Endodermal cell (in vitro differentiated cells): Measurements from ENCODE around the gene CALHM5. TPM values are rescaled to one million over a fixed set of nuclear protein-coding genes. Genes with fewer than 3 reads are reported as not detected.

Experiments
- DNase-seq: peaks from one replicate; pipeline ENCODE4 v3.0.0-alpha.2; 2017
- H3K27ac ChIP-seq: 2 replicates; pipeline ENCODE4 v1.5.1; 2013; ENCODE audit warnings: mild to moderate bottlenecking, low read depth, low read length, moderate library complexity
- H3K27me3 ChIP-seq: 2 replicates; pipeline ENCODE4 v1.6.1; 2013; ENCODE audit warnings: mild to moderate bottlenecking, low read length, moderate library complexity; ENCODE audit not compliant: insufficient read depth, control insufficient read depth, poor library complexity, severe bottlenecking
- H3K36me3 ChIP-seq: 2 replicates; pipeline ENCODE4 v1.7.0; 2013; ENCODE audit warnings: mild to moderate bottlenecking, low read length, moderate library complexity; ENCODE audit not compliant: control insufficient read depth, insufficient read depth
- H3K4me1 ChIP-seq: one replicate; pipeline ENCODE4 v1.7.0; 2013; ENCODE audit warnings: low read length; ENCODE audit not compliant: control insufficient read depth, insufficient read depth
- H3K4me3 ChIP-seq: 2 replicates; pipeline ENCODE4 v1.5.1; 2013; ENCODE audit warnings: mild to moderate bottlenecking, low read length, moderate library complexity
- H3K9ac ChIP-seq: 2 replicates; pipeline ENCODE4 v1.6.1; 2013; ENCODE audit warnings: mild to moderate bottlenecking, low read length, moderate library complexity; ENCODE audit not compliant: poor library complexity, severe bottlenecking; ENCODE audit errors: extremely low read depth
- H3K9me3 ChIP-seq: 2 replicates; pipeline ENCODE4 v1.6.1; 2013; ENCODE audit warnings: mild to moderate bottlenecking, low read length, moderate library complexity; ENCODE audit not compliant: control insufficient read depth
- H3K27ac Mint-ChIP-seq: 2 replicates; pipeline ENCODE4 v1.8.0; 2020; ENCODE audit warnings: mixed read lengths
- H3K27me3 Mint-ChIP-seq: 2 replicates; pipeline ENCODE4 v1.8.0; 2021; ENCODE audit warnings: mild to moderate bottlenecking, mixed read lengths; ENCODE audit not compliant: insufficient read depth
- H3K36me3 Mint-ChIP-seq: 2 replicates; pipeline ENCODE4 v1.8.0; 2020; ENCODE audit warnings: low read depth, mixed read lengths
- H3K4me1 Mint-ChIP-seq: 2 replicates; pipeline ENCODE4 v1.8.0; 2020; ENCODE audit warnings: mixed read lengths
- H3K4me3 Mint-ChIP-seq: 2 replicates; pipeline ENCODE4 v1.8.0; 2020; ENCODE audit warnings: mild to moderate bottlenecking, moderate library complexity, mixed read lengths
- H3K9me3 Mint-ChIP-seq: 2 replicates; pipeline ENCODE4 v1.8.0; 2020; ENCODE audit warnings: mild to moderate bottlenecking, mixed read lengths
- CTCF ChIP-seq: fragments of 200-600 bp; sonication (generic); conservative IDR thresholded peaks from 2 replicates; pipeline ENCODE4 v1.5.0; 2021; ENCODE audit warnings: antibody characterized with exemption, mild to moderate bottlenecking
- WGBS, 2 experiments: methylation state at CpG; one replicate each; pipeline versions ENCODE4 v1.1.5 to v1.1.7; 2013; ENCODE audit warnings: missing lambda C conversion rate in 2 of 2, mixed read lengths in 1 of 2; ENCODE audit not compliant: insufficient coverage in 1 of 2, insufficient read length in 1 of 2; 5-methylcytosine and 5-hydroxymethylcytosine counted together
- long read RNA-seq, 4 experiments: library from polyadenylated mRNA in 2 of 4; library from RNA in 1 of 4; library from capped mRNA in 1 of 4; stranded (forward) in 3 of 4; unstranded in 1 of 4; transcript quantifications; one replicate each; pipeline ENCODE4 v2.0.0, GENCODE V29; 2020 to 2021; ENCODE audit warnings: inconsistent platforms in 1 of 4
- polyA plus RNA-seq, 2 experiments: library from polyadenylated mRNA; stranded (reverse); fragments of 50-300 nt; gene quantifications; one replicate each; pipeline ENCODE4 v1.2.3, GENCODE V29; 2013
- total RNA-seq, 2 donors: library from RNA; stranded (reverse); fragmentation: NEBNext Ultra II Directional in 1 of 2; extraction: Animal tissue kit (Norgen Biotek cat#: 25700) in 1 of 2; gene quantifications; 2 replicates in 1 of 2; 3 replicates in 1 of 2; pipeline ENCODE4 v1.2.1, GENCODE V29; 2021

CALHM5 gene
- total RNA-seq = under 1 TPM; 0.18 to 0.20 TPM
- polyA plus RNA-seq (2013, experiment 1 of 2) = 1.2 TPM
- polyA plus RNA-seq (2013, experiment 2 of 2) = 0.91 TPM
- long read RNA-seq, experiment 1, partial matches to known transcripts = 0 of 1 reads
- long read RNA-seq, experiment 1, other reads (novel, unspliced or antisense) = 1 of 1 reads
- long read RNA-seq, experiment 2, full-length matches to known transcripts = 1 of 1 reads
- long read RNA-seq, experiment 2, partial matches to known transcripts = 0 of 1 reads
- long read RNA-seq, experiment 2, other reads (novel, unspliced or antisense) = 0 of 1 reads
- long read RNA-seq, experiment 3, full-length matches to known transcripts = 1 of 1 reads
- long read RNA-seq, experiment 3, partial matches to known transcripts = 0 of 1 reads
- long read RNA-seq, experiment 3, other reads (novel, unspliced or antisense) = 0 of 1 reads
- long read RNA-seq, experiment 4 = 0 reads

- Histone ChIP-seq H3K36me3 (no peaks in the 10 kb centered on the region), H3K27me3 (no peaks in the 10 kb centered on the region), H3K9me3 (peaks cover 11% of the 10 kb centered on the region), H3K4me3 (peak within 1 kb of the TSS; percentile 61), H3K27ac (peak within 1 kb of the TSS; percentile 90), H3K4me1 (peaks cover 7% of the 10 kb centered on the region), H3K9ac (peak within 1 kb of the TSS; percentile 7)
- peak; percentile 70 for DNase-seq
- Mint-ChIP-seq H3K4me1 (peaks cover 15% of the 10 kb centered on the region), H3K9me3 (peaks cover 7% of the 10 kb centered on the region), H3K27me3 (no peaks in the 10 kb centered on the region), H3K4me3 (no peak within 1 kb of the TSS), H3K27ac (peak within 1 kb of the TSS; percentile 87), H3K36me3 (no peaks in the 10 kb centered on the region)
- peak; percentile 76 for TF ChIP-seq CTCF
- 66 to 67% methylated on average over 9 to 10 of the region's 10 CpGs for WGBS, 2 experiments
Observed at GRCh38 chr6:116511424-116512110, at the start of gene CALHM5. TSS of gene CALHM5 (plus strand) at chr6:116511639. CDS start at chr6:116511697, 58 bp downstream.

- Mint-ChIP-seq H3K4me1 (peaks cover 9% of the 10 kb centered on the region), H3K9me3 (no peaks in the 10 kb centered on the region), H3K36me3 (no peaks in the 10 kb centered on the region), H3K27me3 (peaks cover 54% of the 10 kb centered on the region), H3K27ac (no peak overlapping the region), H3K4me3 (peak overlapping the region; percentile 51)
- Histone ChIP-seq H3K4me3 (peak overlapping the region; percentile 67), H3K27ac (no peak overlapping the region), H3K4me1 (no peaks in the 10 kb centered on the region), H3K9ac (no peak overlapping the region), H3K36me3 (no peaks in the 10 kb centered on the region), H3K27me3 (peaks cover 55% of the 10 kb centered on the region), H3K9me3 (no peaks in the 10 kb centered on the region)
- TF ChIP-seq CTCF = peak; percentile 24
- peak; percentile 92 for DNase-seq
- WGBS, 2 experiments = 11 to 15% methylated on average over 39 to 84 of the region's 84 CpGs
Observed at GRCh38 chr6:116461932-116462885, 49.2 kb upstream of the CALHM5 start.

- Mint-ChIP-seq H3K27ac (no peak overlapping the region), H3K27me3 (peaks cover 52% of the 10 kb centered on the region), H3K36me3 (no peaks in the 10 kb centered on the region), H3K4me3 (no peak overlapping the region), H3K4me1 (peaks cover 9% of the 10 kb centered on the region), H3K9me3 (no peaks in the 10 kb centered on the region)
- Histone ChIP-seq H3K4me1 (no peaks in the 10 kb centered on the region), H3K36me3 (no peaks in the 10 kb centered on the region), H3K9me3 (no peaks in the 10 kb centered on the region), H3K27me3 (peaks cover 55% of the 10 kb centered on the region), H3K27ac (no peak overlapping the region), H3K4me3 (no peak overlapping the region), H3K9ac (no peak overlapping the region)
- no peak for DNase-seq
- 96 to 100% methylated on average over 4 of the region's 4 CpGs for WGBS, 2 experiments
- TF ChIP-seq CTCF = no peak
Observed at GRCh38 chr6:116463301-116463700, 48.1 kb upstream of the CALHM5 start.
